HEK293 (cell line): Measurements from ENCODE around the gene TDRD9.

ENCODE experiments used
- BCL11A ChIP-seq: fragments of 450-650 bp; formaldehyde crosslinking; IDR thresholded peaks from 2 replicates; pipeline ENCODE4 v1.5.1; 2016; ENCODE audit warnings: low read depth, missing biosample characterization, missing genetic modification characterization
- BCL11B ChIP-seq: fragments of 450-650 bp; formaldehyde crosslinking; IDR thresholded peaks from 2 replicates; pipeline ENCODE4 v1.5.1; 2016; ENCODE audit warnings: low read depth, missing biosample characterization, missing genetic modification characterization
- KLF8 ChIP-seq: fragments of 450-650 bp; formaldehyde crosslinking; IDR thresholded peaks from 2 replicates; pipeline ENCODE4 v1.5.1; 2016; ENCODE audit warnings: missing biosample characterization, missing genetic modification characterization
- YY2 ChIP-seq: fragments of 450-650 bp; formaldehyde crosslinking; IDR thresholded peaks from 2 replicates; pipeline ENCODE4 v1.5.1; 2016; ENCODE audit warnings: missing biosample characterization, missing genetic modification characterization
- ZNF548 ChIP-seq: fragments of 450-650 bp; formaldehyde crosslinking; IDR thresholded peaks from 2 replicates; pipeline ENCODE4 v1.5.1; 2016; ENCODE audit warnings: missing biosample characterization, missing genetic modification characterization
- ZNF600 ChIP-seq: fragments of 450-650 bp; formaldehyde crosslinking; IDR thresholded peaks from 2 replicates; pipeline ENCODE4 v1.5.1; 2016; ENCODE audit warnings: missing biosample characterization, missing genetic modification characterization
- TF ChIP-seq, protein P1 (sequence below): fragments of 450-650 bp; formaldehyde crosslinking; IDR thresholded peaks from 2 replicates; pipeline ENCODE4 v1.5.1; 2016; ENCODE audit warnings: missing biosample characterization, missing genetic modification characterization
- TF ChIP-seq, protein P2 (sequence below): fragments of 450-650 bp; formaldehyde crosslinking; IDR thresholded peaks from 2 replicates; pipeline ENCODE4 v1.5.1; 2016; ENCODE audit warnings: missing biosample characterization, missing genetic modification characterization

DNA sequence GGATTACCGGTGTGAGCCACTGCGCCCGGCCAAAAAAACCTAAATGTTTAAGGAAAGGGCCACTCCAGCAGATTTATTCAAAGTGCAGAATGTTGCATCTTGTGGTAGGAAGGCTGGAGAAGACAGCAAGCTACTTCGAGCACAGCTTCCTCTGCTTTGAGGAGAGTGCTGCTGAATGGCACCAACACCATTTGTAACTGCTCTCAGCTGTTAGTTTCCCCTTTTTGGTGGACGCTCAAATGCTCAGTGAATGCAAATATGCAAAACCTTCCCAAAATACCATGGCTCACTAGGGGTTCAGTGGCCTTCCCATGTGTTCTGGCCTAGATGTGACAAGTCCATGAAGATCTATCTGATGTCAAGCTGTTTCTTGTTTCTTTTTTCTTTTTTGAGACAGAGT, 2.9 kb upstream of the TDRD9 start:
- no peak for TF ChIP-seq ZNF600 (tag by site-specific recombination)
- TF ChIP-seq, protein P1, sequence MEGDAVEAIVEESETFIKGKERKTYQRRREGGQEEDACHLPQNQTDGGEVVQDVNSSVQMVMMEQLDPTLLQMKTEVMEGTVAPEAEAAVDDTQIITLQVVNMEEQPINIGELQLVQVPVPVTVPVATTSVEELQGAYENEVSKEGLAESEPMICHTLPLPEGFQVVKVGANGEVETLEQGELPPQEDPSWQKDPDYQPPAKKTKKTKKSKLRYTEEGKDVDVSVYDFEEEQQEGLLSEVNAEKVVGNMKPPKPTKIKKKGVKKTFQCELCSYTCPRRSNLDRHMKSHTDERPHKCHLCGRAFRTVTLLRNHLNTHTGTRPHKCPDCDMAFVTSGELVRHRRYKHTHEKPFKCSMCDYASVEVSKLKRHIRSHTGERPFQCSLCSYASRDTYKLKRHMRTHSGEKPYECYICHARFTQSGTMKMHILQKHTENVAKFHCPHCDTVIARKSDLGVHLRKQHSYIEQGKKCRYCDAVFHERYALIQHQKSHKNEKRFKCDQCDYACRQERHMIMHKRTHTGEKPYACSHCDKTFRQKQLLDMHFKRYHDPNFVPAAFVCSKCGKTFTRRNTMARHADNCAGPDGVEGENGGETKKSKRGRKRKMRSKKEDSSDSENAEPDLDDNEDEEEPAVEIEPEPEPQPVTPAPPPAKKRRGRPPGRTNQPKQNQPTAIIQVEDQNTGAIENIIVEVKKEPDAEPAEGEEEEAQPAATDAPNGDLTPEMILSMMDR (tag by site-specific recombination): no peak
- TF ChIP-seq, protein P2, sequence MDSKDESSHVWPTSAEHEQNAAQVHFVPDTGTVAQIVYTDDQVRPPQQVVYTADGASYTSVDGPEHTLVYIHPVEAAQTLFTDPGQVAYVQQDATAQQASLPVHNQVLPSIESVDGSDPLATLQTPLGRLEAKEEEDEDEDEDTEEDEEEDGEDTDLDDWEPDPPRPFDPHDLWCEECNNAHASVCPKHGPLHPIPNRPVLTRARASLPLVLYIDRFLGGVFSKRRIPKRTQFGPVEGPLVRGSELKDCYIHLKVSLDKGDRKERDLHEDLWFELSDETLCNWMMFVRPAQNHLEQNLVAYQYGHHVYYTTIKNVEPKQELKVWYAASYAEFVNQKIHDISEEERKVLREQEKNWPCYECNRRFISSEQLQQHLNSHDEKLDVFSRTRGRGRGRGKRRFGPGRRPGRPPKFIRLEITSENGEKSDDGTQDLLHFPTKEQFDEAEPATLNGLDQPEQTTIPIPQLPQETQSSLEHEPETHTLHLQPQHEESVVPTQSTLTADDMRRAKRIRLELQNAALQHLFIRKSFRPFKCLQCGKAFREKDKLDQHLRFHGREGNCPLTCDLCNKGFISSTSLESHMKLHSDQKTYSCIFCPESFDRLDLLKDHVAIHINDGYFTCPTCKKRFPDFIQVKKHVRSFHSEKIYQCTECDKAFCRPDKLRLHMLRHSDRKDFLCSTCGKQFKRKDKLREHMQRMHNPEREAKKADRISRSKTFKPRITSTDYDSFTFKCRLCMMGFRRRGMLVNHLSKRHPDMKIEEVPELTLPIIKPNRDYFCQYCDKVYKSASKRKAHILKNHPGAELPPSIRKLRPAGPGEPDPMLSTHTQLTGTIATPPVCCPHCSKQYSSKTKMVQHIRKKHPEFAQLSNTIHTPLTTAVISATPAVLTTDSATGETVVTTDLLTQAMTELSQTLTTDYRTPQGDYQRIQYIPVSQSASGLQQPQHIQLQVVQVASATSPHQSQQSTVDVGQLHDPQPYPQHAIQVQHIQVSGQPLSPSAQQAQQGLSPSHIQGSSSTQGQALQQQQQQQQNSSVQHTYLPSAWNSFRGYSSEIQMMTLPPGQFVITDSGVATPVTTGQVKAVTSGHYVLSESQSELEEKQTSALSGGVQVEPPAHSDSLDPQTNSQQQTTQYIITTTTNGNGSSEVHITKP (tag by site-specific recombination): no peak
- TF ChIP-seq BCL11B (tag by site-specific recombination): no peak
- no peak for TF ChIP-seq ZNF548
- no peak for TF ChIP-seq KLF8 (tag by site-specific recombination)
- TF ChIP-seq BCL11A (tag by site-specific recombination): no peak
- TF ChIP-seq YY2 (tag by site-specific recombination): no peak
